Measurements from ENCODE around the gene SORCS2. TPM values are rescaled to one million over a fixed set of nuclear protein-coding genes. Genes with fewer than 3 reads are reported as not detected.

Gene SORCS2
- total and polyA plus RNA-seq, 2 donors (not counting 1 experiment from before 2014, with no cell fraction given), result not detected

DNA sequence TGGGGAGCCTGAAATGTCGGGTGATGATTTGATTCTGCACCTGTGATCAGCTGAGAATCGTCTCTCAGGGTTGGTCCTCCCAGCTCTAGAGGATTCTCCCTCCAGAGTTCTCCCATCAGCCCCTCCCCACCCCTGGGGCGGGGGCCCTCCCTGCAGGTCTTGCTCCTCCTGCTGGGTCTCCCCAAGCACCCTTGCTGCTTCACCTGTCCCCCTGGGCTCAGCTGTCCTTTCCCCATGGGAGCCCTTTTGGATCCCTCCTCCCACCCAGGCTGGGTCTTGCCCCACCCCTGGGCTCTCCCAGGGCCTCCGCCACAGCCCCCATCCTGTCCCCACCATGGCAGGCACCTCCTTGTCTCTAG lies 220.2 kb downstream of the SORCS2 start:
- Mint-ChIP-seq H3K4me1 (no peaks in the 10 kb centered on the region), H3K27me3 (peaks cover 15% of the 10 kb centered on the region), H3K27ac (no peak overlapping the region), H3K4me3 (no peak overlapping the region), H3K9me3 (ENCODE audit: insufficient read depth) (peaks cover 12% of the 10 kb centered on the region)
- TF ChIP-seq, protein P1, sequence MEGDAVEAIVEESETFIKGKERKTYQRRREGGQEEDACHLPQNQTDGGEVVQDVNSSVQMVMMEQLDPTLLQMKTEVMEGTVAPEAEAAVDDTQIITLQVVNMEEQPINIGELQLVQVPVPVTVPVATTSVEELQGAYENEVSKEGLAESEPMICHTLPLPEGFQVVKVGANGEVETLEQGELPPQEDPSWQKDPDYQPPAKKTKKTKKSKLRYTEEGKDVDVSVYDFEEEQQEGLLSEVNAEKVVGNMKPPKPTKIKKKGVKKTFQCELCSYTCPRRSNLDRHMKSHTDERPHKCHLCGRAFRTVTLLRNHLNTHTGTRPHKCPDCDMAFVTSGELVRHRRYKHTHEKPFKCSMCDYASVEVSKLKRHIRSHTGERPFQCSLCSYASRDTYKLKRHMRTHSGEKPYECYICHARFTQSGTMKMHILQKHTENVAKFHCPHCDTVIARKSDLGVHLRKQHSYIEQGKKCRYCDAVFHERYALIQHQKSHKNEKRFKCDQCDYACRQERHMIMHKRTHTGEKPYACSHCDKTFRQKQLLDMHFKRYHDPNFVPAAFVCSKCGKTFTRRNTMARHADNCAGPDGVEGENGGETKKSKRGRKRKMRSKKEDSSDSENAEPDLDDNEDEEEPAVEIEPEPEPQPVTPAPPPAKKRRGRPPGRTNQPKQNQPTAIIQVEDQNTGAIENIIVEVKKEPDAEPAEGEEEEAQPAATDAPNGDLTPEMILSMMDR (IDR thresholded peaks at IDR 0.05), result no peak
- TF ChIP-seq EZH2 (IDR thresholded peaks at IDR 0.05; ENCODE audit: borderline replicate concordance, insufficient read depth, low read depth, low read length, poor library complexity, severe bottlenecking), result no peak
- no peak overlapping the region for H3K9ac ChIP-seq (ENCODE audit: low read length)
- peaks cover 0 to 4% (median 0%) of the 10 kb centered on the region in 4 experiments for H3K27me3 ChIP-seq (replicated peaks in 1 of 4; ENCODE audit: control extremely low read depth in 1 of 4, control insufficient read depth in 3 of 4, insufficient read depth in 4 of 4, low read length in 3 of 4)
- no peak overlapping the region for H3K4me3 ChIP-seq (ENCODE audit: control extremely low read depth in 1 of 5, extremely low read depth in 1 of 5, insufficient read depth in 1 of 5, low read depth in 2 of 5, low read length in 4 of 5)
- H3K27ac ChIP-seq (ENCODE audit: low read length in 2 of 2), result no peak overlapping the region
- CTCF ChIA-PET, result no interaction called here
- no peaks in the 10 kb centered on the region for H4K20me1 ChIP-seq (ENCODE audit: control insufficient read depth, insufficient read depth, low read length, poor library complexity, severe bottlenecking)
- H3K4me1 ChIP-seq (ENCODE audit: control insufficient read depth in 2 of 2, insufficient read depth in 2 of 2, low read length in 2 of 2), result no peaks in the 10 kb centered on the region
- H3K36me3 ChIP-seq (replicated peaks in 1 of 2; ENCODE audit: control extremely low read depth in 1 of 2, control insufficient read depth in 1 of 2, extremely low read depth in 1 of 2, insufficient read depth in 2 of 2, low read length in 1 of 2), result no peaks in the 10 kb centered on the region
- intact Hi-C loops (cut with micrococcal nuclease), result no loop called here
- H3K4me2 ChIP-seq (replicated peaks; ENCODE audit: low read depth, low read length, poor library complexity, severe bottlenecking), result no peak overlapping the region
- ATAC-seq (ENCODE audit: low read depth), result no peak
- no peaks in the 10 kb centered on the region for H3K79me2 ChIP-seq (ENCODE audit: control insufficient read depth, insufficient read depth, low read length)
- POLR2A ChIA-PET, result no interaction called here
- 62% methylated on average over 2 of the region's 4 CpGs for WGBS (ENCODE audit: insufficient coverage)
- DNase-seq, result no peak
- peaks cover 0 to 25% (median 7%) of the 10 kb centered on the region in 3 donors for H3K9me3 ChIP-seq (ENCODE audit: control extremely low read depth in 1 of 3, control insufficient read depth in 2 of 3, insufficient read depth in 1 of 3, low read length in 2 of 3)
- H2AFZ ChIP-seq (ENCODE audit: insufficient read depth, low read depth, low read length, poor library complexity, severe bottlenecking), result no peak overlapping the region

DNA sequence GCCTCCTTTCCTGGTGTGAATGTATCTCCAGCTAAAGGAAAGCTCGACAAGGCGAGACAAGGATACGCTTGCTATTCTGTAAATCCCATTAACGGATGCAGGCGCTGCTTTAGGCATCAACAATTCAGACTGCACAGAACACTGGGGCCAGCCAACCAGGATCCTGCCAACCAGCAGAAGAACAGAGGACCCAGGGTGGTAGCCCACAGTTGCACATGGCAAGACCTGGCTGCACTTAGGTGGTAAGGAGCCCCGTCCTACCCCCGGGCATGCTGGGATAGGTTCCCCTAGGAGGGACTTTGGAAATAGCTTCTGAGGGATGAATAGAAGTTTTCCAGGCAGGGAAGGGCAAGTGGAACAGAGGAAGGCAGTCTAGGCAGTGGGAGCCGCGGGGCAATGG lies 221.7 kb downstream of the SORCS2 start:
- ChIA-PET POLR2A (no interaction called here), CTCF (no interaction called here)
- DNase-seq (no peak), ATAC-seq (ENCODE audit: low read depth) (no peak)
- H3K27ac ChIP-seq (ENCODE audit: low read length in 2 of 2), result no peak overlapping the region
- peaks cover 0 to 4% (median 0%) of the 10 kb centered on the region in 4 experiments for H3K27me3 ChIP-seq (replicated peaks in 1 of 4; ENCODE audit: control extremely low read depth in 1 of 4, control insufficient read depth in 3 of 4, insufficient read depth in 4 of 4, low read length in 3 of 4)
- H3K36me3 ChIP-seq (replicated peaks in 1 of 2; ENCODE audit: control extremely low read depth in 1 of 2, control insufficient read depth in 1 of 2, extremely low read depth in 1 of 2, insufficient read depth in 2 of 2, low read length in 1 of 2), result no peaks in the 10 kb centered on the region
- no peak overlapping the region for H2AFZ ChIP-seq (ENCODE audit: insufficient read depth, low read depth, low read length, poor library complexity, severe bottlenecking)
- H3K79me2 ChIP-seq (ENCODE audit: control insufficient read depth, insufficient read depth, low read length), result no peaks in the 10 kb centered on the region
- H4K20me1 ChIP-seq (ENCODE audit: control insufficient read depth, insufficient read depth, low read length, poor library complexity, severe bottlenecking), result no peaks in the 10 kb centered on the region
- H3K27ac Mint-ChIP-seq, result no peak overlapping the region
- intact Hi-C loops (cut with micrococcal nuclease), result no loop called here
- no peak overlapping the region for H3K4me3 ChIP-seq (ENCODE audit: control extremely low read depth in 1 of 5, extremely low read depth in 1 of 5, insufficient read depth in 1 of 5, low read depth in 2 of 5, low read length in 4 of 5)
- peaks cover 15% of the 10 kb centered on the region for H3K27me3 Mint-ChIP-seq
- H3K4me1 ChIP-seq (ENCODE audit: control insufficient read depth in 2 of 2, insufficient read depth in 2 of 2, low read length in 2 of 2), result no peaks in the 10 kb centered on the region
- peaks cover 8% of the 10 kb centered on the region for H3K9me3 Mint-ChIP-seq (ENCODE audit: insufficient read depth)
- H3K9ac ChIP-seq (ENCODE audit: low read length), result no peak overlapping the region
- TF ChIP-seq, protein P1 (IDR thresholded peaks at IDR 0.05), result no peak
- TF ChIP-seq EZH2 (IDR thresholded peaks at IDR 0.05; ENCODE audit: borderline replicate concordance, insufficient read depth, low read depth, low read length, poor library complexity, severe bottlenecking), result no peak
- 91% methylated on average over 9 of the region's 9 CpGs for WGBS (ENCODE audit: insufficient coverage)
- H3K9me3 ChIP-seq (ENCODE audit: control extremely low read depth in 1 of 3, control insufficient read depth in 2 of 3, insufficient read depth in 1 of 3, low read length in 2 of 3), result peaks cover 0 to 38% (median 2%) of the 10 kb centered on the region in 3 donors
- H3K4me3 Mint-ChIP-seq, result no peak overlapping the region
- no peaks in the 10 kb centered on the region for H3K4me1 Mint-ChIP-seq
- no peak overlapping the region for H3K4me2 ChIP-seq (replicated peaks; ENCODE audit: low read depth, low read length, poor library complexity, severe bottlenecking)
